CD1c-positive myeloid dendritic cell (primary cell): ENCODE measurements around the gene METTL25.

Source experiments
- DNase-seq: peaks from one replicate; pipeline ENCODE4 v3.0.0-alpha.2; 2016; ENCODE audit errors: extremely low spot score

METTL25 gene

GRCh38 chr12:82524641-82525040 is 166.3 kb downstream of the METTL25 start:
- no peak for DNase-seq

DNA sequence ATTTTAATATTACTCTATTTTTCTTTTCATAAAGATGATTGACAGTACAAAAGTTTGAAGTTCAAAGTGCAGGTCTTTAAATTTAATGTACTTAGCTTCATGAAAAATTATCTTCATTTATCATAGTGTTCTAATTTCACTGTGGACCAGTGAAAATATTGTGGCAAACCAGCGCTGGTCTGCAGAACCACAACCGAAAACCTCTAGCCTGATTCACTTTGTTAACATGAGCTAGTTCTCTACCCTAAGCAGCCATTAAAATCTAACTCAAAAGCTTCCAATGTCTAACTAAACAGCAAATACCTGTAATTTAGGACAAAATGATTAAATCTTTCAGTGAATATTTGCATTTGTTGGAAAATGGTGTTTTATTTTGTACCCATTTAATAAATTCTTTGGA is 167.3 kb downstream of the METTL25 start:
- DNase-seq: no peak

- DNase-seq: peak; percentile 51
These were observed 168.9 kb downstream of the METTL25 start for GRCh38 chr12:82527165-82527780.
